Mucosa of descending colon (tissue), 3 donors: ENCODE measurements around the gene SAMD11. TPM values are rescaled to one million over a fixed set of nuclear protein-coding genes. Genes with fewer than 3 reads are reported as not detected.
"Not testable (repeated sequence)": the region's sequence is repeated elsewhere in the genome, so short reads cannot be mapped to it uniquely, and the experiment has no call there.

Source experiments
- ATAC-seq: fragments of 200-7000 bp; cut with Tn5 transposase; one replicate; pipeline ENCODE4 v1.9.1; 2020; ENCODE audit warnings: mild to moderate bottlenecking, moderate library complexity
- DNase-seq, 3 donors: peaks; one replicate each; pipeline ENCODE4 v3.0.0-alpha.2; 2020
- H3K36me3 ChIP-seq: fragments of 200-600 bp; one replicate; pipeline ENCODE4 v1.8.0; 2021; ENCODE audit warnings: low read depth, mild to moderate bottlenecking
- H3K4me1 ChIP-seq: fragments of 200-600 bp; one replicate; pipeline ENCODE4 v1.8.0; 2021; ENCODE audit warnings: low read depth, mild to moderate bottlenecking
- H3K4me3 ChIP-seq: fragments of 200-600 bp; one replicate; pipeline ENCODE4 v1.8.0; 2021; ENCODE audit warnings: mild to moderate bottlenecking
- H3K9me3 ChIP-seq: fragments of 200-600 bp; one replicate; pipeline ENCODE4 v1.8.0; 2021; ENCODE audit warnings: mild to moderate bottlenecking
- intact Hi-C, 2 donors: fragments of 100-400 bp; cut with DNase I in 1 of 2; cut with micrococcal nuclease in 1 of 2; formaldehyde crosslinking; loops; one replicate each; pipeline versions ENCODE4 v1.11.0 to v1.11.1; 2022; cut with DNase I, micrococcal nuclease
- total RNA-seq, 3 donors: library from RNA; stranded (reverse); fragmentation: NEBNext Ultra II Directional in 2 of 3; extraction: Animal tissue kit (Norgen Biotek cat#: 25700) in 2 of 3; gene quantifications; one replicate each; pipeline versions ENCODE4 v1.2.1 to v1.2.4, GENCODE V29; 2021 to 2023
- TF ChIP-seq, protein P1 (sequence below): fragments of 200-600 bp; IDR thresholded peaks from one replicate; pipeline ENCODE4 v1.8.0; 2022; ENCODE audit warnings: antibody characterized with exemption, mild to moderate bottlenecking
- donor health status: DM: no; HTN: no; CAD: no; lungs with moderate emphysema.
- donor health status: DM: no; HTN: no; CAD: no.
- donor health status: DM: no; HTN: yes; CAD: no.

The SAMD11 gene
- total RNA-seq, 3 donors from 2014 or later: 2.2 to 4.3 (median 2.7) TPM

DNA sequence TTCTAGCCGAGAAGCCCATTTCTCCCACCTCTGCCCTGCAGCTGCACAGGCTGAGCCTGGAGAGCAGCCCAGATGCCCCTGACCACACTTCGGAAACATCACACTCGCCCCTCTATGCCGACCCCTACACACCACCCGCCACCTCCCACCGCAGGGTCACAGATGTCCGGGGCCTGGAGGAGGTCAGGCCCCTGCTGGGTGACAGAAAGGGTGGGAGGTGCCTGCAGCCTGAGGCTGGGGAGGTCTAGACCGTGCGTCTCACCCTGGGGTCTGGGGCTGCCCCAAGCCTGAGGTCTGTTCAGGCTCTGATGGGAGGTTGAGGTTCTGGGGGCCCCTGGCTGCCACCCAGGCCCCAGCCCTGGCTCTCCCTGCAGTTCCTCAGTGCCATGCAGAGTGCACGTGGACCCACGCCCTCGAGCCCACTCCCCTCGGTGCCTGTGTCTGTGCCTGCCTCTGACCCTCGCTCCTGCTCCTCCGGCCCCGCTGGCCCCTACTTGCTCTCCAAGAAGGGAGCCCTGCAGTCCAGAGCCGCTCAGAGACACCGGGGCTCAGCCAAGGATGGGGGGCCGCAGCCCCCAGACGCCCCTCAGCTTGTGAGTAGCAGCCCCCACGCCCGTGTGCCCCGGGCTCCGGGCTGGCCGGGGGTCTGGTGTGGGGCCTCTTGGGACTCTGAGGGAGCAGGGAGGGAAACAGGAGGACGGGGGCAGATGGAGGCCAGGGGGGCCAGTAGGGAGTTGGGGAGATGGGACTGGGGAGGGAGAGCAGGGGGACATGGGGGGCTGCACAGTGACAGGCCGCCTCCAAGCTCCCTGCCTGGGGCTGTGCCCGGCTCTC is 50.0 kb downstream of the SAMD11 start:
- Histone ChIP-seq H3K4me3 (no peak overlapping the region), H3K36me3 (no peaks in the 10 kb centered on the region), H3K9me3 (no peaks in the 10 kb centered on the region), H3K4me1 (peaks cover 5% of the 10 kb centered on the region)
- ATAC-seq: no peak
- intact Hi-C loops: no loop called here
- TF ChIP-seq, protein P1, sequence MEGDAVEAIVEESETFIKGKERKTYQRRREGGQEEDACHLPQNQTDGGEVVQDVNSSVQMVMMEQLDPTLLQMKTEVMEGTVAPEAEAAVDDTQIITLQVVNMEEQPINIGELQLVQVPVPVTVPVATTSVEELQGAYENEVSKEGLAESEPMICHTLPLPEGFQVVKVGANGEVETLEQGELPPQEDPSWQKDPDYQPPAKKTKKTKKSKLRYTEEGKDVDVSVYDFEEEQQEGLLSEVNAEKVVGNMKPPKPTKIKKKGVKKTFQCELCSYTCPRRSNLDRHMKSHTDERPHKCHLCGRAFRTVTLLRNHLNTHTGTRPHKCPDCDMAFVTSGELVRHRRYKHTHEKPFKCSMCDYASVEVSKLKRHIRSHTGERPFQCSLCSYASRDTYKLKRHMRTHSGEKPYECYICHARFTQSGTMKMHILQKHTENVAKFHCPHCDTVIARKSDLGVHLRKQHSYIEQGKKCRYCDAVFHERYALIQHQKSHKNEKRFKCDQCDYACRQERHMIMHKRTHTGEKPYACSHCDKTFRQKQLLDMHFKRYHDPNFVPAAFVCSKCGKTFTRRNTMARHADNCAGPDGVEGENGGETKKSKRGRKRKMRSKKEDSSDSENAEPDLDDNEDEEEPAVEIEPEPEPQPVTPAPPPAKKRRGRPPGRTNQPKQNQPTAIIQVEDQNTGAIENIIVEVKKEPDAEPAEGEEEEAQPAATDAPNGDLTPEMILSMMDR: no peak
- peak in 1 of 3 donors; percentile 46 for DNase-seq

DNA sequence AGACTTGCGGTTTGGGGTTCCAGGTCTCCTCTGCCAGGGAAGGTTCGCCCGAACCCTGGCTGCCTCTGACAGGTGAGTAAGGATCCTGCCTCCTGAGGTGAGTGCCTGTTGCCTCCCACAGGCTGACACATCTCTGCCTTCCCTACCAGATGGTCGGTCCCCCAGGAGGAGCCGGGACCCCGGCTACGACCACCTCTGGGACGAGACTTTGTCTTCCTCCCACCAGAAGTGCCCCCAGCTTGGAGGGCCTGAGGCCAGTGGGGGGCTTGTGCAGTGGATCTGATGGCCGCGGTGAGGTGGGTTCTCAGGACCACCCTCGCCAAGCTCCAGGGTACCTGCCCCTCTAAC is 50.5 kb downstream of the SAMD11 start:
- TF ChIP-seq, protein P1: no peak
- H3K4me1 ChIP-seq: peaks cover 5% of the 10 kb centered on the region
- no peaks in the 10 kb centered on the region for H3K9me3 ChIP-seq
- no peaks in the 10 kb centered on the region for H3K36me3 ChIP-seq
- intact Hi-C loops: no loop called here
- DNase-seq: no peak
- ATAC-seq: no peak
- no peak overlapping the region for H3K4me3 ChIP-seq

DNA sequence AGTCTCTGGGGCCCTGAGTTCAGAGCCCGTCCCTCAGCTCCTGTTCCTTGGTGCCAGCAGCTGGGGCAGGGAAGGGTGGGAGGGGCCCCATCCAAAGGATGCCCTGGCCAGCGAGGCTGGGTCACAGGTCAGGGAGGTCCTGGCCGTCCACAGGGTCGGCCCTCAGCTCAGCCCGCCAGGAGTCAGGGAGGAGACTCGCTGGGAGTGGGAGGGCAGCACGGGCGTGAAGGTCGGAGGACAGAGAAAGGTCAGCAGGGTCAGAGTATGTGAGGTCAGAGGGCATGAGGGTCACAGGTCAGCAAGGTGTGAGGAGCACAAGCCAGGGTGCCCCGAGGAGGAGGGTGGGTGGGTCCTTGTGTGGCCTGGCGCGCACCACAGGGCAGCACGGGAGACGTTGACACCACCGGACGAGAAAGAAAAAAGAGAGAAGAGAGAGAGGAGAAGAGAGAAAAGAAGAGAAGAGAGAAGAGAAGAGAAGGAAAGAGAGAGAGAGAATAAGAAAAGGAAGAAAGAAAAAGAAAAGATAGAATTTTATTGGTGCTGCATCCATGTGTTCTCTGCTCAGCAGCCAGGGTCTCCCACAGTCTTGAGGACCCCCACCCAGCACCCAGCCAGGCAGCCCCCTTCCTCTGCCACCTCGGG is 51.1 kb downstream of the SAMD11 start:
- TF ChIP-seq, protein P1: no peak
- Histone ChIP-seq H3K4me3 (no peak overlapping the region), H3K4me1 (peaks cover 5% of the 10 kb centered on the region), H3K9me3 (no peaks in the 10 kb centered on the region), H3K36me3 (no peaks in the 10 kb centered on the region)
- ATAC-seq: no peak
- intact Hi-C loops: no loop called here
- DNase-seq: peak in 1 of 3 donors; percentile 21

DNA sequence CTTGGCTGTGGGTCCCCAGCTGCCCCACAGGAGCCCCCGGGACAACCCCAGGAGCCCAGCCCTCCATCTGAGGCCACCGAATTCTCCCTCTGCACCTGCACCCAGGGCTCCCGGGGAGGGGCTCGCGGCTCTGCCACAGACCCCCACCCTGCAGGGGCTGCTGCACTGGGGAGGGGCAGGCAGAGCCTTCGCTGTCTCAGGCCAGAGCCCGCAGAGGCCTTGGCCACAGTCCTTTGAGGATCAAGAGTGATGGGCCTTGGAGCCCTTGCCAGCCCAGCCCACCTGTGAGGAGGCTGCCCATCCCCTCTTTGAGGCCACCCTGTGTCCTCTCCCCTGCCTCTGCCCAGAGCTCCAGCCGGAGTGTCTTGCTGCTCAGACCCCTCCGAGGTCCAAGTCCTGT is 51.6 kb downstream of the SAMD11 start:
- H3K4me3 ChIP-seq: no peak overlapping the region
- TF ChIP-seq, protein P1: no peak
- DNase-seq (peak in 1 of 3 donors; percentile 27), ATAC-seq (no peak)
- intact Hi-C loops: no loop called here
- H3K9me3 ChIP-seq: no peaks in the 10 kb centered on the region
- H3K36me3 ChIP-seq: no peaks in the 10 kb centered on the region
- peaks cover 5% of the 10 kb centered on the region for H3K4me1 ChIP-seq

DNA sequence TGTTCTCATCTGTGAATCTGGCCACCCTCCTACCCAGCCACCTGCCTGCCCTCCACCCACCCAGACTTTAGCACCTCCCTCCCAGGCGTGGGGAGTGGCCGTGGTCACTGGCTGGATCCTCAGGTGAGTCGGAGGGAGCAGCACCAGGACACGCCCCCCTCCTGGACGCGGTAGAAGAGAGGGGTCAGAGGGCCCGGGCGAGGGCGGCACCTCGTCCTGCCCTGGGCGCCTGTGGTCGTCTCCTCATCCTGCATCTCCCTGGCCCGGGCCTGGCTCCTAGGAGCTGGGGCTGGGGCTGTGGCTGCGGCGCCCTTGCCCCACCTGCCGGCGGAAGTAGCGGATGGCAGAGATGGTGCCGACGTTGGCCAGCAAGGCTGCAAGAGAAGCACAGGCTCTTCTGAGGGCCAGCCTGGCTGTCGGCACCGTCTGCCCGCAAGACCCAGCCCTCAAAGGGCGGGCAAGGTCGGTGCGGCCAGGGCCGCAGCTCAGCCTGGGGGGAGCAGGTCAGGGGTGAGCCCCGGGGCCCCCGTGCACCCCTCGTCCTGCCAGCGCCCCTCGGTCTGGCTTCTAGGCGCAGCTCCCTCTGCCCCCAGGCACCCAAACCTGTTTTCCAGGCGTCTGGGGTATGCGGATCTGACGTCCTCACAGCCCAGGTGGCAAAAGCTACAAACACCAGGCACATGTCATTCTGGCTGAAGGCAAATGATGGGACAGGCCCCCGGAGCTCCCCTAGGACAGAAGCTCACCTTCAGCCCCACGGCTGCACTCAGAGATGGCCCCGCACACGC is 52.4 kb downstream of the SAMD11 start:
- Histone ChIP-seq H3K36me3 (no peaks in the 10 kb centered on the region), H3K4me3 (no peak overlapping the region), H3K4me1 (peaks cover 5% of the 10 kb centered on the region), H3K9me3 (no peaks in the 10 kb centered on the region)
- intact Hi-C loops: no loop called here
- TF ChIP-seq, protein P1: peak; percentile 44
- ATAC-seq (peak; percentile 87), DNase-seq (peak; percentile 70 to 85 (median 74))

DNA sequence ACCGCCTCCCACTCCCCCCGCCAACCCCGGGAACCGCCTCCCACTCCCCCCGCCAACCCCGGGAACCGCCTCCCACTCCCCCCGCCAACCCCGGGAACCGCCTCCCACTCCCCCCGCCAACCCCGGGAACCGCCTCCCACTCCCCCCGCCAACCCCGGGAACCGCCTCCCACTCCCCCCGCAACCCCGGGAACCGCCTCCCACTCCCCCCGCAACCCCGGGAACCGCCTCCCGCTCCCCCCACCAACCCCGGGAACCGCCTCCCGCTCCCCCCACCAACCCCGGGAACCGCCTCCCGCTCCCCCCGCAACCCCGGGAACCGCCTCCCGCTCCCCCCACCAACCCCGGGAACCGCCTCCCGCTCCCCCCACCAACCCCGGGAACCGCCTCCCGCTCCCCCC is 53.1 kb downstream of the SAMD11 start:
- H3K36me3 ChIP-seq, intact Hi-C loops, H3K9me3 ChIP-seq, H3K4me1 ChIP-seq, H3K4me3 ChIP-seq, ATAC-seq: not testable (repeated sequence)
- DNase-seq: peak in 1 of 3 donors; percentile 61
